Measurements from ENCODE around the gene SEC14L2. TPM values are rescaled to one million over a fixed set of nuclear protein-coding genes. Genes with fewer than 3 reads are reported as not detected.

SEC14L2 gene
- total RNA-seq, 1 experiment from 2014 or later, result 8.2 TPM

DNA sequence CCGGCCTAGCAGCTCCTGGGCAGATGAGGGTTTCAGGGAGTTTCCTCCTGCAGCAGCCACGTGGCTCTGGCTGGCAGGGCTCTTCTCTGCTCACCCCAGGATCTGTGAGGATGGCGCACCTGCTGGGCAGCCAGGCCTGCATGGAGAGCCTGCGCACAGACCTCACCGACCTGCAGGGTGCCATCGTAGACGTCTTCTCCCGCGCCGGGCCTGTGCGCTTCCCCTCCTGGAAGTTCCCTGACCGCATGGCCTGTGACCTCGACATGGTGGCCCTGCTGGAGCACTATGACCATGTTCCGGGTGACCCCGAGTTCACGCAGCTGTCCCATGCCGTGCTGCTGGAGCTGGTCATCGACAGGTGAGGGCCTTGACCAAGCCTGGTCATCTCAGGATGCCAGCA is 30.9 kb upstream of the SEC14L2 start:
- Mint-ChIP-seq H3K9me3 (no peaks in the 10 kb centered on the region), H3K27ac (no peak overlapping the region), H3K4me3 (no peak overlapping the region), H3K27me3 (ENCODE audit: low read depth) (no peaks in the 10 kb centered on the region), H3K4me1 (peaks cover 15 to 16% of the 10 kb centered on the region in 2 experiments), H3K36me3 (ENCODE audit: insufficient read depth in 1 of 3, low read depth in 3 of 3) (peaks cover 3 to 13% (median 7%) of the 10 kb centered on the region in 3 experiments; a peak in 4 of 7 replicates)
- Histone ChIP-seq H2BK15ac (ENCODE audit: low read depth, low read length) (no peak overlapping the region), H2BK5ac (ENCODE audit: insufficient read length, low read length) (no peak overlapping the region), H4K5ac (ENCODE audit: insufficient read length, low read depth, low read length) (no peak overlapping the region), H2AK5ac (ENCODE audit: insufficient read length, low read length) (no peak overlapping the region), H3K27me3 (ENCODE audit: insufficient read depth, low read length) (no peaks in the 10 kb centered on the region), H3K4ac (ENCODE audit: low read depth, low read length) (no peak overlapping the region), H3K79me2 (ENCODE audit: insufficient read depth, low read length) (no peaks in the 10 kb centered on the region), H3T11ph (ENCODE audit: low read length) (no peak overlapping the region), H3K9me3 (ENCODE audit: control insufficient read depth, low read depth, low read length) (no peaks in the 10 kb centered on the region), H3K4me2 (ENCODE audit: insufficient read depth, insufficient read length, low read length) (no peak overlapping the region), H3K4me1 (ENCODE audit: insufficient read depth, low read length) (peaks cover 4% of the 10 kb centered on the region; the same call in 1 of the 2 replicates), H2BK12ac (ENCODE audit: insufficient read length, low read depth, low read length) (no peak overlapping the region), H2BK20ac (ENCODE audit: low read depth, low read length, poor library complexity, severe bottlenecking) (no peak overlapping the region), H2BK120ac (ENCODE audit: low read depth, low read length, poor library complexity, severe bottlenecking) (no peak overlapping the region), H3K14ac (ENCODE audit: insufficient read depth, low read length) (no peak overlapping the region), H3K56ac (ENCODE audit: insufficient read length, low read depth, low read length) (no peak overlapping the region), H3K23me2 (ENCODE audit: insufficient read length, low read depth, low read length, poor library complexity, severe bottlenecking) (no peaks in the 10 kb centered on the region), H4K91ac (ENCODE audit: insufficient read length, low read depth, low read length) (no peak overlapping the region), H3K23ac (ENCODE audit: insufficient read length, low read depth, low read length) (no peak overlapping the region), H4K20me1 (ENCODE audit: control insufficient read depth, insufficient read depth, insufficient read length) (no peaks in the 10 kb centered on the region), H3K9ac (ENCODE audit: extremely low read depth, insufficient read length, low read length) (no peak overlapping the region), H3K79me1 (ENCODE audit: insufficient read depth, low read depth, low read length, poor library complexity, severe bottlenecking) (no peaks in the 10 kb centered on the region), H4K8ac (replicated peaks; ENCODE audit: insufficient read length, low read depth, low read length) (no peak overlapping the region), H3K18ac (ENCODE audit: insufficient read length, low read depth, low read length) (no peak overlapping the region), H2AFZ (ENCODE audit: low read length) (no peak overlapping the region), H3K27ac (ENCODE audit: insufficient read length, low read depth, low read length) (no peak overlapping the region)
- no CpG with 5 or more reads among the region's 18 CpGs for WGBS (ENCODE audit: extremely low coverage, insufficient read length, low lambda C conversion rate)
- TF ChIP-seq, protein P1, sequence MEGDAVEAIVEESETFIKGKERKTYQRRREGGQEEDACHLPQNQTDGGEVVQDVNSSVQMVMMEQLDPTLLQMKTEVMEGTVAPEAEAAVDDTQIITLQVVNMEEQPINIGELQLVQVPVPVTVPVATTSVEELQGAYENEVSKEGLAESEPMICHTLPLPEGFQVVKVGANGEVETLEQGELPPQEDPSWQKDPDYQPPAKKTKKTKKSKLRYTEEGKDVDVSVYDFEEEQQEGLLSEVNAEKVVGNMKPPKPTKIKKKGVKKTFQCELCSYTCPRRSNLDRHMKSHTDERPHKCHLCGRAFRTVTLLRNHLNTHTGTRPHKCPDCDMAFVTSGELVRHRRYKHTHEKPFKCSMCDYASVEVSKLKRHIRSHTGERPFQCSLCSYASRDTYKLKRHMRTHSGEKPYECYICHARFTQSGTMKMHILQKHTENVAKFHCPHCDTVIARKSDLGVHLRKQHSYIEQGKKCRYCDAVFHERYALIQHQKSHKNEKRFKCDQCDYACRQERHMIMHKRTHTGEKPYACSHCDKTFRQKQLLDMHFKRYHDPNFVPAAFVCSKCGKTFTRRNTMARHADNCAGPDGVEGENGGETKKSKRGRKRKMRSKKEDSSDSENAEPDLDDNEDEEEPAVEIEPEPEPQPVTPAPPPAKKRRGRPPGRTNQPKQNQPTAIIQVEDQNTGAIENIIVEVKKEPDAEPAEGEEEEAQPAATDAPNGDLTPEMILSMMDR (conservative IDR thresholded peaks at IDR 0.05), result no peak
- DNase-seq, result no peak
